Naive B cell (primary cell): ENCODE data around the gene MRPL46. TPM values are rescaled to one million over a fixed set of nuclear protein-coding genes. Genes with fewer than 3 reads are reported as not detected.
"Not testable (repeated sequence)": the region's sequence is repeated elsewhere in the genome, so short reads cannot be mapped to it uniquely, and the experiment has no call there.

ENCODE experiments used
- ATAC-seq, 2 donors: fragments of 150-1000 bp; cut with Tn5 transposase; 2 replicates each; pipeline ENCODE4 v1.10.0; 2021; ENCODE audit warnings: low read depth in 2 of 2, mild to moderate bottlenecking in 2 of 2, moderate library complexity in 2 of 2
- DNase-seq: peaks from one replicate; pipeline ENCODE4 v3.0.0; 2022
- H3K27ac Mint-ChIP-seq, 6 donors: one replicate each; pipeline ENCODE4 v1.8.0; 2020 to 2022; ENCODE audit warnings: mild to moderate bottlenecking in 6 of 6, mixed read lengths in 6 of 6, moderate library complexity in 5 of 6, inconsistent platforms in 2 of 6
- H3K27me3 Mint-ChIP-seq, 3 donors: one replicate each; pipeline ENCODE4 v1.8.0; 2021 to 2022; ENCODE audit warnings: mixed read lengths in 3 of 3, mild to moderate bottlenecking in 1 of 3
- H3K36me3 Mint-ChIP-seq, 2 donors: one replicate each; pipeline ENCODE4 v1.8.0; 2020 to 2022; ENCODE audit warnings: mixed read lengths in 2 of 2, inconsistent platforms in 1 of 2, mild to moderate bottlenecking in 1 of 2
- H3K4me1 Mint-ChIP-seq, 3 donors: one replicate each; pipeline ENCODE4 v1.8.0; 2020 to 2022; ENCODE audit warnings: mixed read lengths in 3 of 3, inconsistent platforms in 1 of 3, mild to moderate bottlenecking in 1 of 3, moderate library complexity in 1 of 3
- H3K4me3 Mint-ChIP-seq, 8 donors: one replicate each; pipeline ENCODE4 v1.8.0; 2020 to 2022; ENCODE audit warnings: mild to moderate bottlenecking in 8 of 8, mixed read lengths in 8 of 8, moderate library complexity in 8 of 8, inconsistent platforms in 2 of 8
- H3K9me3 Mint-ChIP-seq, 7 donors: one replicate each; pipeline ENCODE4 v1.8.0; 2020 to 2022; ENCODE audit warnings: mixed read lengths in 7 of 7, mild to moderate bottlenecking in 5 of 7, inconsistent platforms in 2 of 7, moderate library complexity in 1 of 7
- polyA plus RNA-seq, 6 donors: library from polyadenylated mRNA; unstranded; fragments of 300-500 nt; fragmentation: Illumina TruSeq; gene quantifications; one replicate each; pipeline ENCODE4 v1.2.3, GENCODE V29; 2021; ENCODE audit warnings: low read depth in 6 of 6

Gene MRPL46
- polyA plus RNA-seq, 6 donors from 2014 or later: 32.0 to 68.3 (median 53.2) TPM

DNA sequence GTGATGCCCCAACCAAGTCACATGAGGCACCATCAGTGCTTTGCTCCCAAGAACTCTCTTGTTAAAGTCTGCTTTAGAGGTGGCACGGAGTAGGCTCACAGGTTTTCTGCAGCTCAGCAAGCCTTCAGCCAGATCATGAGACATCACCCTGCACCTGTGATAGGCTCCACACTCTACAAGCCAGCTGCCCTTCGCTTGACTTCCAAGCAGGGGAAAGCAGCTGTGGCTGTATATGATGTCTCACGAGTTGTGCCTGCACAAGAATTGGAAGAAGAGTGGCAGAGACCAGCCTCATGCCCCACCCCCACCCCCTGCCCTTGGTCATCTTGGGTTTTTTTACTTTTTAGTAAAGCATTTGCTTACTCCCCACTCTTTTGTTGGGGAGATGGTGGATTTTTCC, 22.8 kb upstream of the MRPL46 start:
- no peak for ATAC-seq
- H3K27ac Mint-ChIP-seq: peak overlapping the region in 1 of 6 donors; percentile 79
- no peaks in the 10 kb centered on the region for H3K4me1 Mint-ChIP-seq
- no peaks in the 10 kb centered on the region for H3K9me3 Mint-ChIP-seq
- no peaks in the 10 kb centered on the region for H3K27me3 Mint-ChIP-seq
- H3K36me3 Mint-ChIP-seq: no peaks in the 10 kb centered on the region
- DNase-seq: no peak
- no peak overlapping the region for H3K4me3 Mint-ChIP-seq

DNA sequence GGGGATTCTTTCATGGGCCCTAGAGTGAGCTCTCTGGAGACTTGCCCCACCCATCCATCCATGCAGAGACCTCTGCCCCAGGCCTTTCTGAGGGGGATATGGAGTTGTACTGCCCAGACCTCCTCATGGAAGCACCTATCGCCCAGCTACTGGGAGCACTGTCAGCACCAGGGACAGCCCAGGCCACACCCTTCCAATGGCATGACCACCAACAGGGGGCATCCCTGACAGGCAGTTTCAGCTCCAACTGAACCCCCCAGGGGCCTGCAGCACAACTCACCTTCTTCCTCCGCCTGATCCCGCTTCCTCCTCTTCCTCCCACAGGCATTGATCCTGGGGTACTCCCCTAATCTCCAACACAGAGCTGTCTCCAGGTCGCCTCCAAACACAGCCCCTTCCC, 22.1 kb upstream of the MRPL46 start:
- Mint-ChIP-seq H3K9me3 (no peaks in the 10 kb centered on the region), H3K27me3 (no peaks in the 10 kb centered on the region), H3K27ac (no peak overlapping the region), H3K4me3 (no peak overlapping the region), H3K4me1 (no peaks in the 10 kb centered on the region), H3K36me3 (no peaks in the 10 kb centered on the region)
- DNase-seq (no peak), ATAC-seq (no peak)

DNA sequence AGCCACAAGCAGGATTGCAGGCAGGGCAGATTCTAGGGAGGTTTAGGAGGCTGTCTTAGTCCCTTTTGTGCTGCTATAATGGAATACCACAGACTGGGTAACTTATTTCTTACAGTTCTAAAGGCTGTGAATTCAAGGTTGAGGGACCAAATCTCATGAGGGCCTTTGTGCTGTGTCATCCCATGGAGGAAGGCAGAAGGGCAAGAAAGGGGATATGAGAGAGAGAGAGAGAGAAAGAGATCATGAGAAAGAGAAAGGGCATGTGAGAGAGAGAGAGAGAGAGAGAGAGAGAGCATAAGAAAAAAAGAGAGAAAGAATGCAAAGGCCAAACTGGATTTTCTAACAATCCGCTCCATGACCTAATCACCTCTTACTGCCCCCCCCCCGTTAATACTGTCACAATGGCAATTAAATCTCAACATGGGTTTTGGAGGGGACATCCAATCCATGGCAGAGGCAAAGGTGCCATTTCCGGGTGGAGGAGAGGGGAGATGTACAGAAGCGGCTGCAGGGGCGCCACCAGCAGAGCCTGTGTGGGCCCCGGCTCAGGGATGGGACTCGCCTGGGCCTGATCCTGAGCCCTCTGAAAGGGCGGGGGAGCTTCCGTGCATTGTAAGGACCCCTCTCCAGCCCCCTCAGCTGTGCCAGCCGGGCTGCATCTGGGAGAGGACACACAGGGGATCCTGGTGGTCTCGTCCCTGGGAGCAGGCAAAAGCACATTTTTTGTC, 20.8 kb upstream of the MRPL46 start:
- Mint-ChIP-seq H3K4me3 (no peak overlapping the region), H3K27me3 (no peaks in the 10 kb centered on the region), H3K4me1 (no peaks in the 10 kb centered on the region), H3K27ac (peak overlapping the region in 2 of 6 donors; percentile 18 to 44), H3K9me3 (no peaks in the 10 kb centered on the region), H3K36me3 (no peaks in the 10 kb centered on the region)
- no peak for ATAC-seq
- no peak for DNase-seq

- no peaks in the 10 kb centered on the region for H3K36me3 Mint-ChIP-seq
- DNase-seq (no peak), ATAC-seq (no peak)
- H3K4me1 Mint-ChIP-seq: peaks cover 0 to 6% (median 0%) of the 10 kb centered on the region in 3 donors
- no peaks in the 10 kb centered on the region for H3K9me3 Mint-ChIP-seq
- H3K27ac Mint-ChIP-seq: peak overlapping the region in 3 of 6 donors; percentile 18 to 80 (median 44)
- no peaks in the 10 kb centered on the region for H3K27me3 Mint-ChIP-seq
- H3K4me3 Mint-ChIP-seq: peak overlapping the region in 1 of 8 donors; percentile 42
Observed at GRCh38 chr15:88487178-88487795, 20.1 kb upstream of the MRPL46 start.

- H3K27me3 Mint-ChIP-seq: no peaks in the 10 kb centered on the region
- no peaks in the 10 kb centered on the region for H3K9me3 Mint-ChIP-seq
- H3K36me3 Mint-ChIP-seq: peaks cover 0 to 5% of the 10 kb centered on the region in 2 donors
- DNase-seq: no peak
- no peak for ATAC-seq
- H3K4me1 Mint-ChIP-seq: peaks cover 3 to 14% (median 7%) of the 10 kb centered on the region in 3 donors
- H3K27ac Mint-ChIP-seq: no peak overlapping the region
- H3K4me3 Mint-ChIP-seq: no peak overlapping the region
Observed at GRCh38 chr15:88484682-88485331, 17.6 kb upstream of the MRPL46 start.

GRCh38 chr15:88482263-88482662, 15.1 kb upstream of the MRPL46 start:
- H3K27me3 Mint-ChIP-seq: no peaks in the 10 kb centered on the region
- no peak overlapping the region for H3K4me3 Mint-ChIP-seq
- peaks cover 0 to 9% of the 10 kb centered on the region in 2 donors for H3K36me3 Mint-ChIP-seq
- no peaks in the 10 kb centered on the region for H3K9me3 Mint-ChIP-seq
- no peak overlapping the region for H3K27ac Mint-ChIP-seq
- ATAC-seq: no peak
- peaks cover 3 to 14% (median 7%) of the 10 kb centered on the region in 3 donors for H3K4me1 Mint-ChIP-seq
- DNase-seq: no peak

DNA sequence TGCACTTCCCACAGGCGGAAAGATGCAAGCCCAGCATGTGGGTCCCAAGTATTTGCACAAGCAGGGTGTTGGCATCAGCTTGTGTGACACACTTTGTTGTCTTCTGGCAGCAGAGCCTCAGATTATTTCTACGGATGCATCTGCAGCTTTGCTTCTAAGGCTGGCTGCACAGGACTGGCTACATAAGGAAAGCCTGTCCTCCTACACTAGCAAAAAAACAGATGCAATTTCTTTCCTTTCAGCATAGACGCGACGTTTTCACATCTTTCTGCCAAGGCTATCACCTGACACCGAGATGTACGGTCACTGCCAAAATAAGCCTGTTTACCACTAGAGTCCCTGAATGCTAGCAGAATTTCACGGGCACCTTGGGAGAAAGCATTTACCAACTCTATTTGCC, 13.8 kb upstream of the MRPL46 start:
- Mint-ChIP-seq H3K4me3 (no peak overlapping the region), H3K9me3 (no peaks in the 10 kb centered on the region), H3K27me3 (no peaks in the 10 kb centered on the region), H3K27ac (no peak overlapping the region), H3K36me3 (peaks cover 0 to 10% of the 10 kb centered on the region in 2 donors), H3K4me1 (peaks cover 3 to 14% (median 7%) of the 10 kb centered on the region in 3 donors)
- ATAC-seq: no peak
- no peak for DNase-seq

GRCh38 chr15:88479169-88479568, 12.0 kb upstream of the MRPL46 start:
- no peaks in the 10 kb centered on the region for H3K9me3 Mint-ChIP-seq
- ATAC-seq (no peak), DNase-seq (no peak)
- H3K4me1 Mint-ChIP-seq: peaks cover 3 to 14% (median 7%) of the 10 kb centered on the region in 3 donors
- no peak overlapping the region for H3K4me3 Mint-ChIP-seq
- H3K27ac Mint-ChIP-seq: no peak overlapping the region
- H3K27me3 Mint-ChIP-seq: no peaks in the 10 kb centered on the region
- peaks cover 0 to 10% of the 10 kb centered on the region in 2 donors for H3K36me3 Mint-ChIP-seq

GRCh38 chr15:88477904-88478303, 10.7 kb upstream of the MRPL46 start:
- peaks cover 0 to 10% of the 10 kb centered on the region in 2 donors for H3K36me3 Mint-ChIP-seq
- no peak overlapping the region for H3K27ac Mint-ChIP-seq
- H3K27me3 Mint-ChIP-seq: no peaks in the 10 kb centered on the region
- H3K4me3 Mint-ChIP-seq: no peak overlapping the region
- ATAC-seq (no peak), DNase-seq (no peak)
- no peaks in the 10 kb centered on the region for H3K9me3 Mint-ChIP-seq
- H3K4me1 Mint-ChIP-seq: peaks cover 3 to 14% (median 7%) of the 10 kb centered on the region in 3 donors

DNA sequence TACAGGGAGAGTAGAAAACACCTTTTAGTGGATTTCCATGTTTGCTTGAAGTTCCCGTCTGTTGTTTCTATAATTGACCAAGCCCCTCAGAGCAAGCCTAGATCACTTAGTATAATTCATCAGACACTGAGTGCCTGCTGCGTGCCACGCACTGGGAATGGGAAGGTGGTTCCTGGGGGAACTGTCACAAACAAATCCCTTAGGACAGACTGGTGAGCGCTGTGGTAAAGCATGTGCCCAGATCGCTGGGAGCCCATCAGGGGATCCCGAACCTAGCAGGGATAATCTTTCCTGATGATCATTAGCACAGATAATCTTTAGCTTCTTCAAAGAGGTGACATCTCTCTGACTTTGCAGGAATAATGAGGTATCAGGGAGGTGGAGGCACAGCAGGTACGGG, 9.9 kb upstream of the MRPL46 start:
- Mint-ChIP-seq H3K27me3 (no peaks in the 10 kb centered on the region), H3K27ac (peak overlapping the region in 1 of 6 donors; percentile 73), H3K4me3 (no peak overlapping the region), H3K4me1 (peaks cover 3 to 7% (median 6%) of the 10 kb centered on the region in 3 donors), H3K9me3 (no peaks in the 10 kb centered on the region), H3K36me3 (peaks cover 0 to 12% of the 10 kb centered on the region in 2 donors)
- DNase-seq: no peak
- no peak for ATAC-seq

DNA sequence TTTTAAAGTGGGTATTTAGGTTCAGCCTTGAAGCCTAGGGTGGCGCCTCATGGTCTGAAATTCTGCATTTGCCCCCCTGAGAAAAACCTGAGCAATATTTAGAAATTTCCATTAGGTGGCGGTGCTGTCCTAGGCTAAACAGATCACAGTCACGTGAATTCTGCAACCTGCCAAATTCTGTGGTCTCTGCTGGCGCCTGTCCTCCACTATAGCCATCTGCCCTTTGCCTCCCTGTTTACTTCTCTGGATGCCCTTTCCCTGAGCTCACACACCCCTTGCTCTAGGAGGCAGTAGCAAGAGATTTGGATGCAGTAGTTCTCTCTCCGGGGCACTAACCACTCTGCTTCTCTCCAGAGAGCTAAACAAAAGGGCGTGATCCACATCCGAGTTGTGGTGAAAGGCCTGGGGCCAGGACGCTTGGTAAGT, 9.5 kb upstream of the MRPL46 start:
- Mint-ChIP-seq H3K4me1 (peaks cover 1 to 4% (median 4%) of the 10 kb centered on the region in 3 donors), H3K9me3 (no peaks in the 10 kb centered on the region), H3K36me3 (peaks cover 0 to 16% of the 10 kb centered on the region in 2 donors), H3K27ac (peak overlapping the region in 1 of 6 donors; percentile 76), H3K27me3 (no peaks in the 10 kb centered on the region), H3K4me3 (no peak overlapping the region)
- ATAC-seq: no peak
- peak; percentile 11 for DNase-seq

- not testable (repeated sequence) for H3K4me3 Mint-ChIP-seq, H3K27me3 Mint-ChIP-seq, ATAC-seq, H3K4me1 Mint-ChIP-seq, DNase-seq, H3K9me3 Mint-ChIP-seq, H3K27ac Mint-ChIP-seq
- H3K36me3 Mint-ChIP-seq: peaks cover 0 to 13% of the 10 kb centered on the region in 2 donors
Observed at GRCh38 chr15:88473661-88474293, 6.6 kb upstream of the MRPL46 start.

DNA sequence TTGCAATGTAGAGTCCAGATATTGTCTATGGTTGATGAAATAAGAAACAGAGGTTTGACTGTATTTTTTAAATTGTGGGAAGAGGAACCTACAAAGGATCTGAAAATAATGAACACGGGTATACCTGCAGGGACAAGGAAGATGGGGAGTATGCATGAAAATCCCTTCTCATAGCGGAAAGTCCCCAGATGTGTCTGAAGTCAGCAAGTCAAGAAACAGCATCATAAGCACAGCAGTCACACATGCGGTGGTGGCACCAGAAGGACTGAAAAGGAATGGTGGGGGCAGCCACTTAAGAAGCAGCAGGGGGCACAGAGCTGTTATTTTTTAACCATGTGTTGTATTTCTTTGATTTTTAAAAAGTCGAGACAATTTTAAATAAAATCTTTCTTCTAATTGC, 5.0 kb upstream of the MRPL46 start:
- no peak overlapping the region for H3K27ac Mint-ChIP-seq
- no peak overlapping the region for H3K4me3 Mint-ChIP-seq
- DNase-seq (no peak), ATAC-seq (no peak)
- H3K36me3 Mint-ChIP-seq: peaks cover 0 to 8% of the 10 kb centered on the region in 2 donors
- H3K27me3 Mint-ChIP-seq: no peaks in the 10 kb centered on the region
- peaks cover 0 to 17% (median 9%) of the 10 kb centered on the region in 3 donors for H3K4me1 Mint-ChIP-seq
- H3K9me3 Mint-ChIP-seq: no peaks in the 10 kb centered on the region
